Activated CD4-positive, alpha-beta T cell treated with anti-CD3 and anti-CD28 coated beads for 24 hours (primary cell): ENCODE results near the gene NPAS1.

Experiments used
- DNase-seq, 2 donors: peaks; one replicate each; pipeline ENCODE4 v3.0.0-alpha.2; 2020; ENCODE audit warnings: low read depth in 2 of 2

NPAS1 gene, protein sequence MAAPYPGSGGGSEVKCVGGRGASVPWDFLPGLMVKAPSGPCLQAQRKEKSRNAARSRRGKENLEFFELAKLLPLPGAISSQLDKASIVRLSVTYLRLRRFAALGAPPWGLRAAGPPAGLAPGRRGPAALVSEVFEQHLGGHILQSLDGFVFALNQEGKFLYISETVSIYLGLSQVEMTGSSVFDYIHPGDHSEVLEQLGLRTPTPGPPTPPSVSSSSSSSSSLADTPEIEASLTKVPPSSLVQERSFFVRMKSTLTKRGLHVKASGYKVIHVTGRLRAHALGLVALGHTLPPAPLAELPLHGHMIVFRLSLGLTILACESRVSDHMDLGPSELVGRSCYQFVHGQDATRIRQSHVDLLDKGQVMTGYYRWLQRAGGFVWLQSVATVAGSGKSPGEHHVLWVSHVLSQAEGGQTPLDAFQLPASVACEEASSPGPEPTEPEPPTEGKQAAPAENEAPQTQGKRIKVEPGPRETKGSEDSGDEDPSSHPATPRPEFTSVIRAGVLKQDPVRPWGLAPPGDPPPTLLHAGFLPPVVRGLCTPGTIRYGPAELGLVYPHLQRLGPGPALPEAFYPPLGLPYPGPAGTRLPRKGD

DNA sequence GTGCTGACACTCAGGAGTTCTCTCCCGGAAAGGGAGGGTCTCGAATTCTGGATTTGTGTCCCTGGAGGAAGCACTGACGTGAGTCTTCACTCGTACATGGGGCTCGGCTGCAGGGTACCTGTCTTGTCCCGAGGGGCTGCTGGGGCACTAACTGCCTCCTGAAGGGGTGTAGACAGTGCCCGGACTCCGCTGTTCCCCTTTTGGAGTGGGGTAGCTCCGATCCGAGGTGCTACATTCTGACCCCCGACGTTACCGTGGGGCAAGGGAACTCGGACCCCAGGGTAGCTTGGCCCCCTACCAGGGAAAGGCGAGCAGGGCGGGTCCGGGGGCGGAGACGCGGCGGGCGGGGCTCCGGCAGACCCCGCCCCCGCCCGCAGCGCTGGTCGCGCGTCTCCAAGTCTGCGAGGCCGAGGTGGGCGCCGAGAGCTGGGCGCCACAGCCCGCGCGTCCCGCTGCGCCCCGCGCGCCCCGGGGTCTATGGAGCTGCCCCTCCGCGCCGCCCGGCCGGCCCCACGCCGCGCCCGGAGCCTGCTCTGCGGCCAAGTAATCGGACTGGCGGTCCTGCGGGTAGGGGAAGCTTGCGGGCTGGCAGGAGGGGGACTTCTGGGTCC lies at the start of gene NPAS1:
NPAS1 (plus strand) TSS at position 407 of the 611 bp plus-strand sequence. CDS start 1,211 bp downstream, outside the sequence.
- no peak for DNase-seq

DNA sequence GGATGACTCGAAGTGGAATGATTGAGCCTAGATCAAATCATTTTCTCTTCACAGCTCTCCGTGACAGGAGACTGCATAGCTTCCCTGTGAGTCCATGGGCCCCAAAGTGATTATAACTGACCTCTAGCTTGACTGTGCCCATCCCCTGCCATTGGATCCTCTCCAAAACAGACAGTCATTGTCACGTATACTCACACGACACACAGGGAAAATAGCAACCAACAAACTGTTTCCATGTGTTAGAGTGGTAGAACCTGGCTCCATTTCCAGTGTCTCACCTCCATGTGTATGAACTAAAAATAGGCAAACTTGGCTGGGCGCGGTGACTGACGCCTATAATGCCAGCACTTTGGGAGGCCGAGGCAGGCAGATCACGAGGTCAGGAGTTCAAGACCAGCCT lies 48.8 kb upstream of the NPAS1 start:
- DNase-seq, result no peak

DNA sequence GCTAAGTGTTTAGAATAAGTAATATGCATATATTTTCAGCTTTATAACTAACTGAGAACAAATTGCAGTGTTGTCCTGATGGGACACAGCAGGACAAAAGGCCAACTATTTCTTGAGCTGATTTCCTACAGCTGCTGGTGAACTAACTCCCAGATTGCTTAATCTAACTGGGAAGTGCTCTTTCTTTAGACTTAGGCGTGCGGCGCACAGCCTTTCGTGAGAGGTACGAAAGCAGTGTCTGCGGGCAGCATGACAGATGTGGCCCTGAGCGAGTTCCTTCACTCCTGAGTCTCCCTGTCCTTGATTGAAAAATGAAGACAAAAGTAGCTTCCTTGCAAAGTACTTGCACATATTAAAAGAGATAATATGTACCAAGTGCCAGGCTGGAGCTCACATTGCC lies 47.3 kb upstream of the NPAS1 start:
- DNase-seq, result no peak

DNA sequence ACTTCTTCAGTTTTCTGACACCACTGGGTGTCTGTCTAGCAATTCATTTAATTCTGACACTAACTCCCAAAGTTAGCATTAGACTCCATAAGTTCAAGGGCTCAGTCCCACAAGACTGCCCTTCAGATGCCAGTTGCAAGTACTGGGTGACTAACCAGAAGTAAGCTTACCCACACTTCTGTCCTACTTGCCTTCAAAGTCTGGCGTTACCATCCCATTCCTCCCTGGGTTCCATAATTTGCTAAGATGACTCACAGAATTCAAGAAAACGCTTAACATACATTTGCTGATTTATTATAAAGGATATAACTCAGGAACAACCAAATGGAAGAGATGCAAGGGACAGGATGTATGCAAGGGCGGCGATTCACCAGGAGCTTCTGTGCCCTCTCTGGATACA lies 45.5 kb upstream of the NPAS1 start:
- DNase-seq, result no peak

DNA sequence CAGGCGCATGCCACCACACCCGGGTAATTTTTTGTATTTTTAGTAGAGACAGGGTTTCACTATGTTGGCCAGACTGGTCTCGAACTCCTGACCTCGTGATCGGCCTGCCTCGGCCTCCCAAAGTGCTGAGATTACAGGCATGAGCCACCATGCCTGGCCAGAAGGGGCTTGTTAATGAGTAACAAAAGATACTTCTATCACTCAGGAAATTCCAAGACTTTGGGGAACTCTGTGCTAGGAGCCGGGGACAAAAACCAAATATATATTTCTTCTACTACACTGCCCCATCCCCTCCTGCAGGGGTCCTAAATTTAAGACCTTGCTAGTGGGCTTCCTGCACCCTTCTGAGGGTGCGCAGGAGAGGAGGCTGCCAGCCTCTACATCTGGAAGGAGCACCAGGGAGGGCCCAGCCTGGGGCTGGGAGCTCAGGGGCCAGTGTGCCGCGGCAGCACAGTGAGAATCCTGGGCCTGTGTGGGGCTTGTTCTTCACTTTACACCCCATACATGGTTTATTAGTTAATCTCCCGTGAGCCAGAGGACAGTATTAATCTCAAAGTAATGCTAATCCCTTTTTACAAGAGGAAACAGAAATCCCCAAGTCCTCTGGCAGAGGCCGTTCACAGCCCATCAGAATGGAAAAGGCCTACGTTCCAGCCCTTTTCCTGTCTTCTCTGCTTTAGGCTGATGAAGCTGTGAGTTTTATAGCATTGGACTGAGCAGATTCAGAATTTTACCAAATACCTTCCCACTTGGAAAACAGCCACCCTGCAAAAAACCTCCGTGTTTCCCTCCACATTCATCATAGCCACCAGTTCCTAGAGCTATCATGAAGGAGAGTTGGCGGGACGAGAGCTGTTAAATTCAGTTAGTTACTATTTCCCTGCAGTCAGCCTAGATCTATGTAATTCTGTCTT lies 44.4 kb upstream of the NPAS1 start:
- no peak for DNase-seq

DNA sequence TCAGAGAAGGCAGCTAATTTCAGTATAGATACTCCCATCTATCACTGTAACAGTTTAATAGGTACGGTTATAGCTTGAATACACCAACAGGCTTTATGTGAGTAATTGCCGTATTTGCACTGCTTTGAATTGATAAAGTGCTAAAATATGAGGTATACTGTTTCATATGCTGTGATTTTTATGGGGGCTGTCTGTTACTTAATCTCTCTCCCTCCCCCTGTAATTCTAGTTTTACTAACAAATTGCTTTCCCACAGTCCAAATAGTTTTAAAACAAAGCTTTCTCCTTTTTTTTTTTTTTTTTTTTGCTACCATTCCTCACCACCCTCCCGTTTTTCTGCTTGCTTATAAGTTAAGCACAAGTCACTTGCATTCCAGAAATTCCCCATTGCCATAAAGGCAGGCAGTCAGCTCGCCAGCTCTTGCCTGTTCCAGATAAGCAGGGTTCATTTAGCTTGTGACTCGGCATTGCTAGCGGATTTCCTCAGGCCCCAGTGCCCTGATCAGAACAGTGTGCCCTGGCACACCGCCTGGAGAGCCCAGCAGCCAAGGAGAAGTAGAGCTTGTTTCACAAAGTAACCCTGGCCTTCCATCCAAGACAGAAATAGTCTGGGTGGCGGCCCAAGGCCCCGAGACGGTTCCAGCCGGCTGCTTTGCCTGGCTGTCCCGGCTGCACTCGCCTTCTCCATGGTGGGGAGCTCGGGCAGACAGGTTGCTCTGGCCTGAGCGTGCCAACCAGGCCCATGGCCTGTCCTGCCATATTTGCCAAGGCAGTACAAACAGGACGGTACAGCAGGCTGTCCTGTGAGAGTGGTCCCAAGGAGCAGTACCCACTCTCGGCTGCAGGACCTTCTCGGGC lies 43.5 kb upstream of the NPAS1 start:
- DNase-seq, result no peak

DNA sequence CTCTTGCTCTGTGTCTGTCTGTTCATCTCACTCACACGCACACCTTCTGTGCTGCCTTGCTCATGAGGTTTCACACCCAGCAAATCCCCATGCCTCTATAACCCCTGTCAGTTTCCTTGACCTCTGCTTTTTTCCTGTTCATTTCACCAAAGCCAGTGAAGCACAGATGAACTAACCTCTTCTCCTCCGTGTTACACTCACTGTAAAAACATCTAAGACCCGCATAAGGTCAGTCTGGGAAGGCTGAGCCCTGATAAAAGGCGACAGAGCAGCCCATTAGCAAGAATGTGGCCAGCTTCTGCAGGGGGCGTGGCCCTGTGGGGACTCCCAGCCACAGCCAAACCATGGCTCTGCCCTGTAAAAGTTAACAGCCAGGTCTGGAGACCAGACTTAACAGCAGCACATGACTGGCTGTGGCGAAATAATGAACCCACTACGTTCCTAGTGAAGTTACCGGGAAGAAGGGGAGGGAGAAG lies 42.8 kb upstream of the NPAS1 start:
- DNase-seq, result no peak

DNA sequence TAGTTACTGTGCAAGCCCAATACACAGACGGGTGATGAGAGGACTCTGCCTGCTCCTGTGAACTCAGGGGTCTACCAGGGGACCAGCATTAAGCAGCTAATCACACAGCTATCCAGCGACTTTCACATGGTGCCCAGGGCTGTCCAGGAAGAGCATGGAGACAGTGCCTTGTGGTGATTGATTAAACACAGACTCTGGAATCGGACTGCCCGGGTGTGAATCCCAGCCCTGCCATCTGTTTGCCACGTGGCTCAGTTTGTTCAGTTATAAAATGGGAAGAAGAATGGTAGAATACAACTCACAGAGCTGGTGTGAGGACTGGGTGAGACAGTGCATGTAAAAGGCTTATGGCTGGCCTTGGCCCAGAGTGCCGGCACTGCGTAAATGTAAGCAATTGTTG lies 42.1 kb upstream of the NPAS1 start:
- no peak for DNase-seq

DNA sequence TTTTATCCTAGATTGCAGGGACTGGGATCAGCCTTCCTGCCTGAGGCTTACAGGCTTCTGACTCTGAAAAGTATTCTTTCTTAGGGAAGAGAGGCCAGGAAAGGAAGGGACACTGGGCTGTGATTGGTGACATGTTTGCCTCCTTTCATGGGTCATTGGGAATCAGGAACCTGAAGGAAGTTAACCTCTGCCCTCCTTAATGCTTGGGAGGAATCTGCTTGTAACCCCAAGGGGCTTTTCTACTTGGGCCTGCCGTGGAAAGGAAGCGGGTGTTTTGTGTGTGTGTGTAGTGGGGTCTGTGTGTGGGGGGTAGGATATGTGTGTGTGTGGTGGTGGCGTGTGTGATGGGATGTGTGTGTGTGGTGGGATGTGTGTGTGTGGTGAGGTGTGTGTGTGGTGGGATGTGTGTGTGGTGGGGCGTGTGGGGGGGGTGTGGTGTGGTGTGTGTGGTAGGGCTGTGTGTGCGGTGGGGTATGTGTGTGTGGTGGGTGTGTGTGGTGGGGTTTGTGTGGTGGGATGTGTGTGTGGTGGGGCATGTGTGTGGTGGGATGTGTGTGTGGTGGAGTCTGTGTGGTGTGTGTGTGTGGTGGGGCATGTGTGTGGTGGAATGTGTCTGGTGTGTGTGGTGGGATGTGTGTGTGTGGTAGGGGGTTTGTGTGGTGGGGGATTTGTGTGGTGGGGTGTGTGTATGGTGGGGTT lies 41.3 kb upstream of the NPAS1 start:
- DNase-seq, result no peak

DNA sequence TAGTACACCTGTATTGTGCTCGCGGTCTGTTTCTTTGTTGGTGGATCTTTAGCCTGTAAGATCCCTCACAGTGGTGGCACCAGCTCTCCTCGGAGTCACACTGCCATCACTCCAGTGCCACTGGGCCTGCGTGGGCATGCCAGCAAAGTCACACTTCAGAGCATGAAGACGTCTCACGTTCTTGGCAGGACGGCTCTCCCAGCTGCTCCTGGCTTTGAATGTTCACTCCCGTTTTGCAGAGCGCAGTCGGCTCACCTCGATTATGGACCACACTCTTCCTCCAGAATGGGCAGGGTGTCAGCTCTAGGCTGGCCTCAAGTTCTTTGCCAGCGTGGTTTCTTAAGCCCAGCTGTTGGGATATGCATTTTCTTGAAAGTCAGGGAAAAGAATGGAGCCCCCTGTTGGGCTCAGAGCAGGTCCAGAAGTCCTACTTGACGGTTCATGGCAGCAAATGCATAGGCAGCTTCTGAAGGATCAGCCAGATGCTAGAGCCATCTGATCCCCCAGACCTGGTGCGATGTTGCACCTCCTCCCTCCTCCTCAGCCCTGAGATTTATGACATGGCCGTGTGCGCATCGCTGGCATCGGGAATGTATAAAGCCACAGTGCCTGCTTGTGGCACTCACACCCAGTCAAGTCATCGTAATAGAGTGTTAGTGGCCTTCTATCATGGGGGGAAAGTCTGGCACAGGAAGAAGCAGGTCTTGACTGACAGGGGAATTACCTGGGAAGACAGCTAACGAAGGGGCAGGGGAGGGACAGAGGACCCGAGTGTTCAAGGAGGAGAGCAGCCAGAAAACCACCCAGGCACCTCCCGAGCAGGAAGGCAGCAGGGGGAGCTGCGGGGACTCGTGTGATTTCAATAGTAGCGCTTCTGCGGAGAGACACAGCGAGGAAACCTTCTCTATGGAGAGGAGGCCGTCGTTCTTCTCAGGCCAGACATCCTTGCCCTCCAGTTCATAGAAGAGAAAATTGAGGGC lies 40.2 kb upstream of the NPAS1 start:
- no peak for DNase-seq

DNA sequence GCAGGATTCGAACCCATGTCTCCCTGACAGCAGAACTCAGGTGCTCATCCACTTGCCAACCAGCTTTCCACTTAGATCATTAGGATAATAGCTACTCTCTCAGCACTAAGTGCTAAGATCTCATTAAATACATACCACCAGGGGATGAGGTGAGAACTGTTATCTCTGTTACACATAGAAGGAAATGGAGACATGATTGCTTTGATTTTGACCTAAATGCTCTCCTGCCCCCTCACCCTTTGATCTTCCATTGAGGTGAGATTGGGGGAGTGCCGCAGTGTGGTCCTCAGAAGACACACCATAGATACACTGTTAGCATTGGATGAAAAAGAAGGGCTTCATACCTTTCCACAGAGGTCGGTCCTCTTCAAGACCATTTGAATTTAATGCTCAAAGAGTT lies 38.9 kb upstream of the NPAS1 start:
- DNase-seq, result no peak

DNA sequence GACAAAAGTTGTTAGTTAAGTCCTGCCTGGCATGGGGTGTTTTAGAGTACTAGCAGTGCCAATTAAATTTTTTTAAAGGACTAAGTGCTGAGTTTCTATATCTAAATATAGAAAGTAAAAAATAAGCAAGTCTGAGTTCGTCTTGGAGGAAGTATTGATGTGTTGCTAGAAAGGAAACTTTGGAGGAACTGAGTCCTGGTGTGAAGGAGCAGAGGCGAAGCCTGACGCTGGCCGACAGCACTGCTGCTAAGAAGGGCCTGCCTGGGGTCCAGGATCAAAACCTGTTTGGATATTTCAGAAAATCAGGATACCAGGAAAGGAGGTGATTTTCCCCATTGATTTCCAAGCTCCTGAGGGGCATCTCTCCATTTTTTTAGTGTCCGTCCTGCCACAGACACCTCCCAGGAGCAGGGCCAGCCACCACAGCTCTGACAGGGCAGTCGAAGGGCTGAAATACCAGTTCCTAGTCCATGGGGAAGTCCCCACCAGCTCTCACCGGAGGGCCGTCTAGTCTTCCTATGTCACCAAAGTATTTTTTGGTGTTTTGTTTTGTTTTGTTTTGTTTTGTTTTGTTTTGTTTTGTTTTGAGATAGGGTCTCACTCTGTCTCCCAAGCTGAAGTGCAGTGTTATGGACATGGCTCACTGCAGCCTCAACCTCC lies 38.2 kb upstream of the NPAS1 start:
- DNase-seq, result no peak

DNA sequence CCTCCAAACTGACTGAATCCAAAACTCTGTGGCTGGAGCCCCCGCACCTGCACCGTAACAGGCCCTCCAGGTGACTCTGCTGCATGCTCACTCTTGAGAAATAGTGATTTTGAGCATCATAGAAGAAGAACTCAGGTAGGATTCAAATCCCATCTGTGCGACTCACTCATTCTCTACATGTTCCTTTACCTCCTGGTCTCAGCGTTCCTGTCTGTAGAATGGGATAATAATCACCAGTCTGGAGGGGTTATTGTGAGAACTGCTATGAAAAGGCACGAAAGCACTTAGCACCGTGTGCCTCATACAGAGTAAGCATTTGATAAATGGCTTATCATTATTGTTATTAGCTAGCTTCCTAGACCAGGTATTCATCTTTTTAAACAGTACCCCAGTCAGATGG lies 36.5 kb upstream of the NPAS1 start:
- DNase-seq, result no peak

DNA sequence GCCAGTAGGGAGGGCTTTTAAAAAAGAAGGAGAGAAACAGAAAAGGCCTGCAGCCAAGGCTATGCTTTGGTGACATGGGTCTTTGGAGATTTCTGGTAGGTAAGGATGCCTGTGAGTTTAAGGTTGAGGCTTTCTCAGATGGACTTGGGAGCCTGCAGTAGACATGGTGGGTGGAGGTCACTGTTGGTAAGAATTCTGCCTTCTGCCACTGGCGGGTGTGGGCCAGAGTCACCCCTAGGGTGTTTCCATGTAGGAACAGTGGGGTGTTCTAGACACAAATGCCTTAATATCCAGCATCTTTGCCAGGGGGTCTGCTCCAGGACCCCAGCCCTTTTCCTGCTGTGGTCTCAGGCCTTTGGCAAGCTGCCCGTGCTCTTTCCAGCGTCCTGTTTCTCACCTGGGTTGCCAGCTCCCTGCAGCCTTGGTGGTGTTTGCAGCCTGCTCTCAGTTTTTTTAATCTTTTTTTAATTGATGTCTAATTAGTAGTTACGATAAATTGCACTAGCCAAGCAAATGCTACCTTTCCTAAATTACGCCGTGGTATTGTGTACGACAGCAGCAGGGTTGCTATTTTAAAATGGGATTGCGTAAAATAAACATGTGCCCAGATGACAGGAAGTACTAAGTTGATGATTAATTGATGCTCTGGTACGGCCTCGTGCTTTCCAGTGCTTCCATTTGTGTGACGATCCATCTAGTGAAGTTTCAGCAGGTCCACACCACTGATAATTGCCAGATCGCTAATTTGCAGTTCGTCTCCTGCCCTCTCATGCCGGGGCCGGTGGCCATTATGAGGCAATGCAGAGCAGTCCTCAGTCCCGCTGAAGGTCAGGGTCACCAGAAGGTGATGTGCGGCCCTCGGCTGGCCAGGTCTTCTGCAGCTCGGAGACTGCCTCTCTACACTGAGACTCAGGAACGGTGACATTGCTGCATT lies 35.3 kb upstream of the NPAS1 start:
- no peak for DNase-seq

DNA sequence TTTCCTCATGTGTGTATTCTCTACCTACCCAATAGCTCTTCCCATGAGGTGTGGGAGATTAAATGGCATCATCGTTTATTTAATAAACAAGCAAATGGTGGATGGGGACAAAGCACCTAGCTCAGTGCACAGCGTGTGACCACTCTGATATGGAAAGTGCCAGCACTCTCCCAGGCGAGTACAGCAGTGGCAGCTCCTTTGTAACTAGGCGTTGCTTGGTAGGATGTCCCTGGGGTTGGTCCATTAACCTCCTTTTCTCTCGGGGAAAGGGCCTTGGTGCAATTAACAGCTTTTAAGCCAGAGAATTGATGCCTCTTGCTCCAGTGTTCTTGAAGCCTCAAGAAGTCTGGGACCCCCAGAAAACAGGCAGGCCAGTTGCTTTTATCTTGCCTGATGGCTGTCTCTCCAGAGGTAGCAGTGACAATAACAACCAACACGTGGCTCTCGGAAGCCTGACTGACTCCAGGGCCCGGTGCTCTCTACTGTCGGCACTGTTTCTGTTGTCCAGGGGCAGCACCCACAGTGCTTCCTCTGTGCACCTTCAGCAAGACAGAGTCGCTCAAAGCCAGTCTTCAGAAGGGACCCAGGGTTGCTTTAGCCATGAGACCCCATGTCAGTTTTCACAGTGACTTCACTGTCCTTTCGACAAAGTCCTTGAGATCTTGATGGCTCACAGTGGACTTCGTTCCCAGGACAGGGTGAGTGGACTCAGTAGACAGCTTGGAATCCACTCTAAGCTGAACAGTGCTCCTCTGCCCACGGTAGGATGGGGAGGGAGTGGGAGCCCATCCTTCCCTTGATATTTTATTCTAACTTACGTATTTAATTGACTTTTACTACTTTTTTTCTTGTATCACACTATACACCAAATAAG lies 33.9 kb upstream of the NPAS1 start:
- no peak for DNase-seq

DNA sequence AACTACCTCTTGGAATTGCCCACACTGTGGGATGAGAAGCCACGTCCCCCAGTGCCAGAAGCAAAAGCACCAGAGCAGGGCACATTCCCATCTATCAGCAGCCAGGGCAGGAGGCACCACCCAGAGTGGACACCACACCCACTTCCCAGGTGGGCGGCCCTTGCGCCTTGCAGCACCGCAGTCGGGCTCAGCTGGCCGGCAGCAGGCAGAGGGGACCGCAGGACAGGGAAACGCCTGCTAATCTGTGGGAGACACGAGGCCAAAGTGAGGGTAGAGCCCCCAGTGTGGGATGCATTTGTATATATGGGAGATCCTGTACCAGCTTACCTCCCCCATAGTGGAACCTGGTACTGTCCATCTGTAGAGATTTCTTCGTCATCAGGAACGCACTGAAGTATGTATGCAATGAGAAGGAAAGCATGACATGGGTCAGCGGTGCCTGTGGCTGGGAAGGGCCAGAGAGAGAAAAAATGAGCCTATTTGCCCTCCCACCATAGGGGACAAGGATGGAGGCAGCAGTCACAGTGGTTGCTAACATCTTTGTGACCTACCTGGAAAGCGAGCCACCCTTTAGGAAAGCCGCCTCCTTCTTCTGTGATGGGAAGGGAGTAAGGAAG lies 30.9 kb upstream of the NPAS1 start:
- no peak for DNase-seq
